M059J (cell line): ENCODE data around the gene TFPI2. TPM values are rescaled to one million over a fixed set of nuclear protein-coding genes. Genes with fewer than 3 reads are reported as not detected.

Source experiments
- DNase-seq: peaks from one replicate; pipeline ENCODE4 v3.0.0-alpha.2; 2012; ENCODE audit warnings: low read depth
- total RNA-seq: library from RNA; depleted of rRNA; stranded (reverse); fragments of >200 nt; shearing (Covaris generic); gene quantifications from 2 replicates; pipeline ENCODE4 v1.2.3, GENCODE V29; 2014; rRNA removed

The TFPI2 gene
- total RNA-seq, 1 experiment from 2014 or later = 28.7 TPM

DNA sequence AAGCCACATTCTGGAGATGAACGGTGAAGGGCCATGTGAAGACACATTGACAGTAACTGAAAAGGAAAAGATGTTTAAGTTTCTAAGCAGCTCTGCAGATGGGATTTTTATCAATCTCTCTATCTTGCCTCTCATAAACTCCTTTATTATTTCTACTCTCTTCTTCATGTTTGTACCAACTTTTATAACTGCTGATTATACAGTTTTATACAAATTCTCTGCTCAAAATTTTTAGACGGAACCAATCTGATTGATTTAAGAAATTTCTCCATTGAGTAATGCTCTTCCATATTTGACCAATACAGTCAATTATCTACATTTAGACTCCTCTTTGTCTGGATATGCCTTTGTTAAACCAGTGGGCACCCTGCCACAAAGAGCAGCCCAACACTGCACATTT is 31.7 kb downstream of the TFPI2 start:
- no peak for DNase-seq

DNA sequence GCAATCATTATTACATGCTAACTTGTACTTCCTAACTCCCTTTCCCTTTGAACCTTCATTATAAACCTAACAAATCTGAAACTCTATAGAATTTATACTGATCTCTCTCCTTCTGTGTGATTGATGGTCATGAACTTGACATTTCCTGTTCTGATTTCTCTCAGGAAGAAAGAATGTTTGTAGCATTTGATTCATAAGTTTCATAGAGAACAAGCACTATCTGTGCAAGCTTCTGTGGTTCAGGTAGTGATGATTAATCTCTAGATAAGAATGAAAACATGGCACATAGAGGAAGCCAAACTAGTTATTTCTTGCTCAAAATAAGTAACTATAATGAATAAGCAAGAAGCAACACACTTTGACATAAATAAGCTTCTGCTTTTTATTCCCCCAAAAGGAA is 34.2 kb downstream of the TFPI2 start:
- peak; percentile 36 for DNase-seq

DNA sequence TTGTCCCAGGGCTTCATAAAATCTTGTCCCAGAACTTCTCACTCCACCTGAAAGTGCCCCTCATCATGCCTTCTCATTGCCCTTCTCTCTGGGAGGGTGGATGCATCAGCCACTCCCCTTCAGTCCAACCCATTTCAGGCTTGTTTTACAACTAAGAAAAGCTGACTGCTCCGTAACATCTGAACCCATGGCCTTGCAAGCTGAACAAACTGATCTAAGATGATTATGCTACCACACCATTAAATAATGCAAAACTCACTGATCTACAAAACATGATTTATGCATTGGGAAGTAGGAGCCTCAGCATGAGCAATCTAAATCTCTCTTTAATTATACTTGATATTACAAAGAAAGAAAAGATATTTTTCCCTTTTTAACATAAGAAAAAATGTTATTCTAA is 34.8 kb downstream of the TFPI2 start:
- DNase-seq = no peak

DNA sequence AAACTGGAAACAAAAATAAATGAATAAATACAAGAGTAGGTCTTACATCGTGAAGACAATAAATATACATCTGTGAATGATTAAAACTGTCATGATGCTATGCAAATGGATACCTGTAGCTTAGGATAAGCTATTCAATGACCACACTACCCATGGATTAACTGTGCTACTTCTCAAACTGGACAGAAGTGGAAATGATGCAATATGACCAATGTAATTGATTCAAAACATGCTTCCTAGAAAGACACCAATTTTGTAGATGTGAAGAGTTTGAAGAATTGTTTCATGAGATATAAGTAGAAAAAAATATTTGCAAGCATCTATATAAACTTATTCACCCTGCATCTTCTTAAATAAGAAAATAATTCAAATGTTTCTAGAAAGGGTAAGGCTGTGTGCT is 36.1 kb downstream of the TFPI2 start:
- DNase-seq = no peak

DNA sequence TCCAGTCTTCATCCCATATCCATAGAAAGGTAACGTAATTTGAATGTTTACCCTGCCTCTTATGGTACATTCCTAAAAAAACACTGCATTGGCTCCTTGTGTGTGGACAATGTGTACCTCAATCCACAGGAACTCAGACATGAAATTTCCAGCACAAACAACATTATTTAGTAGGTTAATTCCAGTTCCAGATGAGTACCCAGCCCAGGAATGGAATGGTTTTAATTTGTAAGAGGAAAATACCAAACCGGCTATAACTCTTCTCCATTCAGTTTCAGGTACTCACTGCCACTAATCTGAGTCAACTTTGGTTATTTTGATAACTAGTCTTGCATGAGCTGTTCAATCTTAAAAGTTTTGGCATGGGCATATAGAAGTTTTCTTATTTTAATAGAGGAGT is 39.0 kb downstream of the TFPI2 start:
- peak; percentile 27 for DNase-seq

DNA sequence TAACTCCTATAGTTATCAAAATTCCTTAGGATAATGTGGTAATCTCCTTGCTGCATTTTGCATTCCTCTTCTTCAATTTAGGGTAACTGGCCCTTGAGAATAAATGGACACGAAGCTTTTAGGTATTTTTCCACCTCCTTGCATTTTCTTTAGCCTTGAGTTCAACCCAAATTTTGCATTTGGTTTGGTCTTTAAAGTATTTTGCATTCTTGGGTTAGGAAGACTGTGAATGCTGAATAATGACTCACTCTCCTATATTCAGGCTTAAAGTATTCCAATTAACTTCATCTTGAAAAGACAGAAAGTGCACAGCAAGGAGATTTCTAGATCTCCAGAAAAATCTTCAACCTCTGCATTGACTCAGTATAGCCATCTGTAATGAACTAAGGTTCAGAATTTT is 47.3 kb downstream of the TFPI2 start:
- DNase-seq = peak; percentile 42

DNA sequence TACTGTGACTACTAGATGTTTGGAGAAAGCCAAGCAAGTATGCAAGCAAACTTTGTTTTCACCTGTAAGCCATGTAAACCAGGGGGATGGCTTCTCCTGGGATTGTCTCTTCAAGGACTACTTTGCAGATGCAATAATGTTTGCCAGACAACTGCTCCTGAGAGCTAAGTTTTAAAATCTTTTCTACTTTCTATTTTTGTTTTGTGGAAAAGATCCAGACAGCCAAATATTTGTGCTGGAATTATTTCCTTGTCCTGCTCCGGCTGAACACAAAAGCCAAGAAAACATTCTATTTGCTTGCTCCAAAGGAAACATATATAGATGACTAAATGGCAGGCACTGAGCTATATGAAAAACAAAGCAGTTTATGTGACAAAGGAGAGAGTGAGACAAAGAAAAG is 51.6 kb downstream of the TFPI2 start:
- DNase-seq = no peak

DNA sequence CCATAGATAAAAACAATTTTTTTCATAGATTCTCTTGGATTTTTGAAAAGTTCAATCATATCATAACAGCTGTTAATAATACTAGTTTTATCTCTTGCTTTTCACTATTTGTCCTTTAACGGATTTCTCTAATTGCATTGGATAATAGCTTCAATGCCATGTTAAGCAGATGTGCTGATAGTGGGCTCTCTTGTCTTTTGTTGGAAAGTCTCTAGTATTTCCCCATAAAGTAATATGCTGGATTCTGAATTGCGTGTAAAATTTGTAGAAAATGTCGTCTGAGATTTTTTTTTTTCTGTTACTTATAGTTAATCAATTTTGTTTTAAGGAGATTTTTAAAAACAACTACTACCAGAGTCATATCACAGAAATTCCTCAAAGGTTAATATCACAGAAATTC is 53.3 kb downstream of the TFPI2 start:
- no peak for DNase-seq

DNA sequence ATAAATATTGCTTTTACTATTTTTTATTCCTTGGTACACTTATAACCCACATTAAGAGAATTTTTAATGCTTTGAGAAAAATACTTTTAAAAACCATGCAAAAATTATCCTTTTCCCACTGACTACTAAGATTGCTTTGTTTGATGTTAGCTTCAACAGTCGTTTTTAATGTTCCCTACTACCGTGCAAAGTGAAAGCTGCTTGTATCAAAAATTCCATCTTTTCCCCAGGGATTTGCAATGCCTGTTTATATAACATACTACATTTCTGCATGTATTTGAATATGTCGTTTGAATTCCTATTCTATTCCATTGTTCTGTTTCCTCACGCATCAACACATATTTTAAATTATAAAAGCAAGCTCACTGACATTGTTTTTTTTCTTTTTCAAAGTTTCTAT is 54.4 kb downstream of the TFPI2 start:
- no peak for DNase-seq

DNA sequence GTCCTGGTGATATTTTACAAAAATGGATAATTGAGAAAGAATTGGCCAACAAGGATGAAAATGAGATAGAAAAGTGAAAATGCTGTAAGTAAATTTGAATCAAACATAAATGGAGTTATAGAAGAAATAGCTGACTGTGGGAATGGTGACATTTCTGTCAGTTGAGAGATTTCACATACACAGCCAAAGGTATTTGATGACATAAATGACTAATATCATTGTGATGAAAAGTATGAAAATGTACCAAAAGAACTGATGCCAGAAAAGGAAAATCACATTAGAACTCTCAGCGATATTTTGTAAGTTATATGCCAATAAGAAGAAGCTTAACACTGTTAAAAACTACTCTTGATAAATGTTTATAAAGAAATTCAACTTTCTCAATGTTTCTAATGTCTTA is 54.9 kb downstream of the TFPI2 start:
- no peak for DNase-seq

Other genes starting within 250 kb of the TFPI2 start
- not detected in 2 replicates for gene GNGT1, start 15.8 kb upstream of the TFPI2 start, total RNA-seq
- gene GNG11, start 31.0 kb upstream of the TFPI2 start, total RNA-seq = 30.2 and 31.1 TPM in 2 replicates
- 47.2 and 68.3 TPM in 2 replicates for gene BET1, start 113.6 kb upstream of the TFPI2 start, total RNA-seq